ENCODE data around the gene FST. TPM values are rescaled to one million over a fixed set of nuclear protein-coding genes. Genes with fewer than 3 reads are reported as not detected.

The FST gene
- total RNA-seq, 2 donors from 2014 or later, result 63.5 to 91.6 TPM

GRCh38 chr5:53501054-53501453 is 20.6 kb downstream of the FST start:
- Mint-ChIP-seq H3K36me3 (ENCODE audit: low read depth) (no peaks in the 10 kb centered on the region), H3K27me3 (ENCODE audit: insufficient read depth) (no peaks in the 10 kb centered on the region), H3K9me3 (peaks cover 2% of the 10 kb centered on the region), H3K4me1 (peaks cover 10% of the 10 kb centered on the region), H3K4me3 (no peak overlapping the region), H3K27ac (peak overlapping the region; percentile 73)
- TF ChIP-seq CTCF (conservative IDR thresholded peaks at IDR 0.05), result no peak
- Histone ChIP-seq H3K4me1 (ENCODE audit: control insufficient read depth, insufficient read depth, low read length) (peaks cover 4% of the 10 kb centered on the region), H3K27ac (ENCODE audit: low read depth, low read length) (no peak overlapping the region), H3K27me3 (ENCODE audit: control insufficient read depth, insufficient read depth, low read length, poor library complexity, severe bottlenecking) (no peaks in the 10 kb centered on the region), H3K4me3 (ENCODE audit: low read length) (no peak overlapping the region), H3K9ac (ENCODE audit: extremely low read depth, low read length, poor library complexity, severe bottlenecking) (no peak overlapping the region), H3K36me3 (ENCODE audit: control insufficient read depth, insufficient read depth, low read length) (no peaks in the 10 kb centered on the region), H3K9me3 (ENCODE audit: control insufficient read depth, low read length) (no peaks in the 10 kb centered on the region)
- WGBS, 2 experiments (ENCODE audit: insufficient coverage in 1 of 2, insufficient read length in 1 of 2), result 39 to 50% methylated on average over 1 to 2 of the region's 2 CpGs
- no peak for DNase-seq

- Mint-ChIP-seq H3K4me1 (peaks cover 10% of the 10 kb centered on the region), H3K27me3 (ENCODE audit: insufficient read depth) (no peaks in the 10 kb centered on the region), H3K27ac (no peak overlapping the region), H3K4me3 (no peak overlapping the region), H3K36me3 (ENCODE audit: low read depth) (peaks cover 5% of the 10 kb centered on the region), H3K9me3 (peaks cover 20% of the 10 kb centered on the region)
- no peak for DNase-seq
- no peak overlapping the region for H3K4me3 ChIP-seq (ENCODE audit: low read length)
- H3K9ac ChIP-seq (ENCODE audit: extremely low read depth, low read length, poor library complexity, severe bottlenecking), result no peak overlapping the region
- no peak overlapping the region for H3K27ac ChIP-seq (ENCODE audit: low read depth, low read length)
- no peak for TF ChIP-seq CTCF (conservative IDR thresholded peaks at IDR 0.05)
- no peaks in the 10 kb centered on the region for H3K27me3 ChIP-seq (ENCODE audit: control insufficient read depth, insufficient read depth, low read length, poor library complexity, severe bottlenecking)
- peaks cover 25% of the 10 kb centered on the region for H3K9me3 ChIP-seq (ENCODE audit: control insufficient read depth, low read length)
- no peaks in the 10 kb centered on the region for H3K36me3 ChIP-seq (ENCODE audit: control insufficient read depth, insufficient read depth, low read length)
- WGBS, 2 experiments (ENCODE audit: insufficient coverage in 1 of 2, insufficient read length in 1 of 2), result 75 to 100% methylated on average over 1 to 3 of the region's 3 CpGs
- H3K4me1 ChIP-seq (ENCODE audit: control insufficient read depth, insufficient read depth, low read length), result peaks cover 4% of the 10 kb centered on the region
Observed at GRCh38 chr5:53503562-53504218, 23.3 kb downstream of the FST start.

- no peak overlapping the region for H3K4me3 ChIP-seq (ENCODE audit: low read length)
- H3K27ac Mint-ChIP-seq, result no peak overlapping the region
- no peak overlapping the region for H3K9ac ChIP-seq (ENCODE audit: extremely low read depth, low read length, poor library complexity, severe bottlenecking)
- peaks cover 7% of the 10 kb centered on the region for H3K36me3 Mint-ChIP-seq (ENCODE audit: low read depth)
- WGBS, 2 experiments (ENCODE audit: insufficient coverage in 1 of 2, insufficient read length in 1 of 2), result 92 to 100% methylated on average over 2 to 4 of the region's 4 CpGs
- peaks cover 1% of the 10 kb centered on the region for H3K4me1 Mint-ChIP-seq
- no peaks in the 10 kb centered on the region for H3K4me1 ChIP-seq (ENCODE audit: control insufficient read depth, insufficient read depth, low read length)
- no peak for TF ChIP-seq CTCF (conservative IDR thresholded peaks at IDR 0.05)
- no peak overlapping the region for H3K4me3 Mint-ChIP-seq
- no peaks in the 10 kb centered on the region for H3K27me3 ChIP-seq (ENCODE audit: control insufficient read depth, insufficient read depth, low read length, poor library complexity, severe bottlenecking)
- H3K27ac ChIP-seq (ENCODE audit: low read depth, low read length), result no peak overlapping the region
- H3K9me3 ChIP-seq (ENCODE audit: control insufficient read depth, low read length), result peaks cover 37% of the 10 kb centered on the region
- H3K27me3 Mint-ChIP-seq (ENCODE audit: insufficient read depth), result no peaks in the 10 kb centered on the region
- DNase-seq, result no peak
- H3K36me3 ChIP-seq (ENCODE audit: control insufficient read depth, insufficient read depth, low read length), result no peaks in the 10 kb centered on the region
- H3K9me3 Mint-ChIP-seq, result peaks cover 37% of the 10 kb centered on the region
Observed at GRCh38 chr5:53507013-53507412, 26.6 kb downstream of the FST start.

Measured in endodermal cell (in vitro differentiated cells).